H1 (cell line): ENCODE measurements around the gene ZSCAN12. TPM values are rescaled to one million over a fixed set of nuclear protein-coding genes. Genes with fewer than 3 reads are reported as not detected.

Experiments
- CTCF ChIA-PET: fragments of 300-600 bp; sonication (Branson Sonifier 250); formaldehyde crosslinking; loops from one replicate; lab custom pipeline; 2021; ENCODE audit not compliant: partially characterized antibody; lab: Charles Lee
- POLR2A ChIA-PET: fragments of 300-600 bp; sonication (Branson Sonifier 250); formaldehyde crosslinking; loops from one replicate; lab custom pipeline; 2021; ENCODE audit warnings: inconsistent platforms; ENCODE audit not compliant: partially characterized antibody; lab: Charles Lee
- DNase-seq, 2 experiments: peaks; one replicate each; pipeline versions ENCODE4 v3.0.0 to v3.0.0-alpha.2; 2010 to 2022; ENCODE audit warnings: low spot score in 2 of 2, low read depth in 1 of 2, mixed read lengths in 1 of 2
- FAIRE-seq: peaks from 2 replicates; lab custom pipeline; 2011; peaks lifted over from hg19 to GRCh38; lab: Jason Lieb, UNC
- H2AFZ ChIP-seq: 2 replicates; pipeline ENCODE4 v1.8.1; 2012; ENCODE audit warnings: low read length, inconsistent platforms
- H2AK5ac ChIP-seq: 2 replicates; pipeline ENCODE4 v1.6.1; 2013; ENCODE audit warnings: low read depth, low read length
- H2BK120ac ChIP-seq: replicated peaks from 2 replicates; pipeline ENCODE3; 2013; ENCODE audit warnings: low read depth, low read length, inconsistent platforms
- H2BK12ac ChIP-seq: 2 replicates; pipeline ENCODE4 v1.6.1; 2013; ENCODE audit warnings: low read depth, low read length
- H2BK15ac ChIP-seq: 2 replicates; pipeline ENCODE4 v1.6.1; 2013; ENCODE audit warnings: low read length
- H2BK20ac ChIP-seq: 2 replicates; pipeline ENCODE4 v1.6.1; 2013; ENCODE audit warnings: low read length
- H2BK5ac ChIP-seq: 2 replicates; pipeline ENCODE4 v1.6.1; 2013; ENCODE audit warnings: low read depth, low read length
- H3K14ac ChIP-seq: 2 replicates; pipeline ENCODE4 v1.6.1; 2013; ENCODE audit warnings: inconsistent platforms; ENCODE audit not compliant: insufficient read length
- H3K18ac ChIP-seq: 2 replicates; pipeline ENCODE4 v1.6.1; 2013; ENCODE audit warnings: low read length; ENCODE audit errors: extremely low read depth
- H3K23ac ChIP-seq: 2 replicates; pipeline ENCODE4 v1.6.1; 2013; ENCODE audit warnings: inconsistent platforms; ENCODE audit not compliant: insufficient read length
- H3K23me2 ChIP-seq: 2 replicates; pipeline ENCODE4 v1.6.1; 2013; ENCODE audit warnings: low read depth, low read length
- H3K27ac ChIP-seq: 2 replicates; pipeline ENCODE4 v1.6.1; 2011; ENCODE audit warnings: low read depth, low read length, inconsistent platforms
- H3K27me3 ChIP-seq, 4 experiments: replicated peaks in 1 of 4; 1 replicate in 1 of 4; 2 replicates in 3 of 4; pipeline versions ENCODE4 v1.6.1 to v1.8.1; 2011 to 2013; ENCODE audit warnings: low read length in 3 of 4, mild to moderate bottlenecking in 3 of 4, inconsistent platforms in 2 of 4, mixed read lengths in 2 of 4, moderate library complexity in 1 of 4; ENCODE audit not compliant: control insufficient read depth in 3 of 4, insufficient read depth in 3 of 4; ENCODE audit errors: extremely low read depth in 1 of 4
- H3K36me3 ChIP-seq, 4 experiments: 2 replicates each; pipeline versions ENCODE4 v1.6.1 to v1.8.1; 2011 to 2013; ENCODE audit warnings: mild to moderate bottlenecking in 4 of 4, low read length in 3 of 4, moderate library complexity in 2 of 4, control low read depth in 1 of 4, inconsistent platforms in 1 of 4; ENCODE audit not compliant: insufficient read depth in 4 of 4, control insufficient read depth in 2 of 4
- H3K4ac ChIP-seq: replicated peaks from 2 replicates; pipeline ENCODE3; 2013; ENCODE audit warnings: low read length, low read depth, mixed read lengths, inconsistent platforms; ENCODE audit not compliant: insufficient read length
- H3K4me1 ChIP-seq, 4 experiments: replicated peaks in 1 of 4; 1 replicate in 1 of 4; 2 replicates in 3 of 4; pipeline versions ENCODE4 v1.6.1 to v1.8.1; 2011 to 2013; ENCODE audit warnings: low read length in 3 of 4, inconsistent platforms in 2 of 4, mixed read lengths in 1 of 4; ENCODE audit not compliant: insufficient read depth in 4 of 4, control insufficient read depth in 3 of 4
- H3K4me2 ChIP-seq, 2 experiments: 2 replicates each; pipeline versions ENCODE4 v1.6.1 to v1.8.1; 2011 to 2013; ENCODE audit warnings: low read depth in 2 of 2, low read length in 2 of 2, control low read depth in 1 of 2, inconsistent platforms in 1 of 2, mild to moderate bottlenecking in 1 of 2; ENCODE audit not compliant: insufficient read depth in 1 of 2
- H3K4me3 ChIP-seq, 4 experiments: fragments of 200-600, 300-600 bp in 1 of 4; sonication (generic), shearing (Covaris generic), sonication (Bioruptor Twin) in 1 of 4; 2 replicates each; pipeline versions ENCODE4 v1.5.1 to v1.8.1; 2011 to 2016; ENCODE audit warnings: low read length in 4 of 4, low read depth in 3 of 4, control low read depth in 2 of 4, inconsistent platforms in 2 of 4, mild to moderate bottlenecking in 2 of 4, mixed read lengths in 1 of 4, moderate library complexity in 1 of 4; ENCODE audit not compliant: insufficient read depth in 2 of 4; ENCODE audit errors: extremely low read depth in 1 of 4
- H3K56ac ChIP-seq: replicated peaks from 2 replicates; pipeline ENCODE3; 2013; ENCODE audit warnings: low read depth, mild to moderate bottlenecking, mixed read lengths, low read length, inconsistent platforms; ENCODE audit not compliant: insufficient read length
- H3K79me1 ChIP-seq: 2 replicates; pipeline ENCODE4 v1.6.1; 2013; ENCODE audit warnings: low read depth, low read length, control low read depth
- H3K79me2 ChIP-seq, 2 experiments: 2 replicates each; pipeline versions ENCODE4 v1.6.1 to v1.8.1; 2012 to 2013; ENCODE audit warnings: low read length in 2 of 2, mild to moderate bottlenecking in 2 of 2, inconsistent platforms in 1 of 2; ENCODE audit not compliant: insufficient read depth in 2 of 2, control insufficient read depth in 1 of 2
- H3K9ac ChIP-seq, 4 experiments: replicated peaks in 1 of 4; 1 replicate in 1 of 4; 2 replicates in 3 of 4; pipeline versions ENCODE4 v1.6.1 to v1.8.1; 2011 to 2013; ENCODE audit warnings: low read depth in 3 of 4, low read length in 3 of 4, control low read depth in 2 of 4, mild to moderate bottlenecking in 2 of 4, moderate library complexity in 2 of 4, inconsistent platforms in 1 of 4; ENCODE audit errors: extremely low read depth in 1 of 4
- H3K9me3 ChIP-seq, 2 experiments: 2 replicates each; pipeline versions ENCODE4 v1.6.1 to v1.8.1; 2012 to 2013; ENCODE audit warnings: mild to moderate bottlenecking in 2 of 2, moderate library complexity in 2 of 2, control low read depth in 1 of 2, inconsistent platforms in 1 of 2, low read depth in 1 of 2, low read length in 1 of 2, mixed read lengths in 1 of 2; ENCODE audit not compliant: insufficient read depth in 2 of 2
- H4K20me1 ChIP-seq, 2 experiments: replicated peaks in 1 of 2; 2 replicates each; pipeline versions ENCODE3 to v1.8.1; 2011 to 2013; ENCODE audit warnings: inconsistent platforms in 2 of 2, low read length in 2 of 2, mild to moderate bottlenecking in 1 of 2; ENCODE audit not compliant: insufficient read depth in 2 of 2, control insufficient read depth in 1 of 2
- H4K5ac ChIP-seq: 2 replicates; pipeline ENCODE4 v1.6.1; 2013; ENCODE audit warnings: low read length, low read depth, mixed read lengths, inconsistent platforms; ENCODE audit not compliant: insufficient read length
- H4K8ac ChIP-seq: 2 replicates; pipeline ENCODE4 v1.8.0; 2013; ENCODE audit warnings: mild to moderate bottlenecking, moderate library complexity, low read length, inconsistent platforms; ENCODE audit not compliant: insufficient read depth; ENCODE audit errors: extremely low read depth
- H4K91ac ChIP-seq: replicated peaks from 2 replicates; pipeline ENCODE3; 2013; ENCODE audit warnings: low read length, mixed read lengths, inconsistent platforms; ENCODE audit not compliant: insufficient read length
- BRCA1 ChIP-seq: IDR thresholded peaks from 2 replicates; pipeline ENCODE4 v1.6.1; 2012; ENCODE audit warnings: low read depth, low read length, improper control_type of control experiment
- CBX8 ChIP-seq: fragments of 300-800, 300-1000 bp; sonication (generic); IDR thresholded peaks from 2 replicates; pipeline ENCODE4 v1.7.1; 2016; ENCODE audit warnings: low read depth, low read length, borderline replicate concordance
- CHD2 ChIP-seq: IDR thresholded peaks from 2 replicates; pipeline ENCODE4 v1.6.1; 2012; ENCODE audit warnings: low read length, improper control_type of control experiment
- CREB1 ChIP-seq: IDR thresholded peaks from 2 replicates; pipeline ENCODE4 v1.6.1; 2012; ENCODE audit warnings: inconsistent platforms
- EZH2 ChIP-seq: fragments of 200-600 bp; sonication (generic); IDR thresholded peaks from 2 replicates; pipeline ENCODE4 v1.7.1; 2012; ENCODE audit warnings: low read depth, mild to moderate bottlenecking, moderate library complexity, low read length, inconsistent platforms; ENCODE audit not compliant: severe bottlenecking
- JUN ChIP-seq: IDR thresholded peaks from 2 replicates; pipeline ENCODE4 v1.6.1; 2011; ENCODE audit warnings: low read depth, mild to moderate bottlenecking, improper control_type of control experiment, low read length
- KDM1A ChIP-seq: fragments of 200-600, 300-600 bp; sonication (generic); IDR thresholded peaks from 2 replicates; pipeline ENCODE4 v1.7.1; 2016; ENCODE audit warnings: mild to moderate bottlenecking, low read length, borderline replicate concordance
- PHF8 ChIP-seq: fragments of 200-600 bp; sonication (generic); conservative IDR thresholded peaks from 2 replicates; pipeline ENCODE4 v1.7.1; 2012; ENCODE audit warnings: low read depth, mild to moderate bottlenecking, inconsistent platforms, low read length, moderate library complexity
- POU5F1 ChIP-seq: IDR thresholded peaks from 2 replicates; pipeline ENCODE4 v1.6.1; 2011; ENCODE audit warnings: low read depth, mild to moderate bottlenecking, low read length, moderate library complexity
- RBBP5 ChIP-seq: IDR thresholded peaks from 2 replicates; pipeline ENCODE4 v1.7.1; 2012; ENCODE audit warnings: low read depth, mild to moderate bottlenecking, inconsistent platforms, low read length, moderate library complexity, borderline replicate concordance
- RFX5 ChIP-seq: IDR thresholded peaks from 2 replicates; pipeline ENCODE4 v1.6.1; 2011; ENCODE audit warnings: low read depth, low read length, improper control_type of control experiment, borderline replicate concordance
- SIN3A ChIP-seq, 2 experiments: IDR thresholded peaks in 1 of 2; conservative IDR thresholded peaks in 1 of 2; 2 replicates each; pipeline ENCODE4 v1.6.1; 2011 to 2012; ENCODE audit warnings: low read length in 2 of 2, improper control_type of control experiment in 1 of 2, low read depth in 1 of 2, mild to moderate bottlenecking in 1 of 2
- SP4 ChIP-seq: IDR thresholded peaks from 2 replicates; pipeline ENCODE4 v1.6.1; 2012; ENCODE audit warnings: low read length, inconsistent platforms
- TCF12 ChIP-seq: IDR thresholded peaks from 2 replicates; pipeline ENCODE4 v1.6.1; 2011; ENCODE audit warnings: low read depth, mild to moderate bottlenecking, low read length
- YY1 ChIP-seq: IDR thresholded peaks from 2 replicates; pipeline ENCODE4 v1.6.1; 2011; ENCODE audit warnings: low read depth, mild to moderate bottlenecking, low read length
- whole genome bisulfite sequencing, 2 experiments: shearing (Covaris generic) in 1 of 2; methylation state at CpG; one replicate each; pipeline versions ENCODE4 v1.1.6 to v1.1.7; 2013 to 2015; ENCODE audit warnings: low lambda C conversion rate in 2 of 2, mixed read lengths in 2 of 2, inconsistent platforms in 1 of 2, low coverage in 1 of 2, missing lambda C conversion rate in 1 of 2; ENCODE audit not compliant: insufficient replicate concordance in 2 of 2, insufficient coverage in 1 of 2, insufficient read length in 1 of 2; ENCODE audit errors: extremely low coverage in 1 of 2, missing lambda C conversion rate in 1 of 2; 5-methylcytosine and 5-hydroxymethylcytosine counted together
- polyA plus RNA-seq, 7 experiments: library from polyadenylated mRNA; depleted of rRNA in 3 of 7; stranded (reverse) in 5 of 7; unstranded in 2 of 7; fragments of >200 nt in 5 of 7; fragments of 200-250 nt in 2 of 7; gene quantifications; 1 replicate in 5 of 7; 2 replicates in 1 of 7; 4 replicates in 1 of 7; pipeline versions ENCODE4 v1.2.1 to v1.2.3, GENCODE V29; 2011 to 2013; ENCODE audit warnings: missing spikeins in 2 of 7, mixed read lengths in 2 of 7
- total RNA-seq: library from RNA; stranded (reverse); fragmentation: NEBNext Ultra II Directional; extraction: Animal tissue kit (Norgen Biotek cat#: 25700); gene quantifications from 2 replicates; pipeline ENCODE4 v1.2.1, GENCODE V29; 2021

The ZSCAN12 gene
- total and polyA plus RNA-seq, 2 of the 8 experiments (the other 6 are each of a cell fraction or from before 2014, with no cell fraction given) = 2.2 to 9.6 TPM

GRCh38 chr6:28410767-28411166, 11.2 kb upstream of the ZSCAN12 start:
- H3K56ac ChIP-seq = no peak overlapping the region
- H3K9ac ChIP-seq = no peak overlapping the region
- H3K27ac ChIP-seq = no peak overlapping the region
- FAIRE-seq (no peak), DNase-seq (no peak)
- no peak overlapping the region for H4K91ac ChIP-seq
- no peaks in the 10 kb centered on the region for H3K4me1 ChIP-seq
- ChIA-PET POLR2A (no interaction called here), CTCF (interaction anchor here (0.6 to 0.8 kb wide), 2 partner anchors 15 to 44 kb away, joined by 3 read pairs; no protein-coding TSS in a partner anchor)
- no peaks in the 10 kb centered on the region for H3K23me2 ChIP-seq
- no peaks in the 10 kb centered on the region for H3K27me3 ChIP-seq
- no peak overlapping the region for H3K14ac ChIP-seq
- no peaks in the 10 kb centered on the region for H3K9me3 ChIP-seq
- no peaks in the 10 kb centered on the region for H4K20me1 ChIP-seq
- no peaks in the 10 kb centered on the region for H3K79me1 ChIP-seq
- no peak overlapping the region for H3K4ac ChIP-seq
- H3K4me3 ChIP-seq = no peak overlapping the region
- no peak overlapping the region for H3K4me2 ChIP-seq
- no peak overlapping the region for H3K18ac ChIP-seq
- no peak overlapping the region for H2AFZ ChIP-seq
- no peak overlapping the region for H2BK15ac ChIP-seq
- H2BK12ac ChIP-seq = no peak overlapping the region
- no peak overlapping the region for H2BK120ac ChIP-seq
- WGBS, 2 experiments = 96% methylated on average over 2 of the region's 2 CpGs; no CpG with 5 or more reads in 1 of the 2 experiments
- no peak overlapping the region for H4K5ac ChIP-seq
- H2BK5ac ChIP-seq = no peak overlapping the region
- H2BK20ac ChIP-seq = no peak overlapping the region
- no peaks in the 10 kb centered on the region for H3K36me3 ChIP-seq
- no peak overlapping the region for H2AK5ac ChIP-seq
- no peak overlapping the region for H4K8ac ChIP-seq
- H3K23ac ChIP-seq = no peak overlapping the region
- no peaks in the 10 kb centered on the region for H3K79me2 ChIP-seq
- TF ChIP-seq SP4 (no peak), JUN (no peak), RFX5 (no peak), YY1 (no peak), CBX8 (no peak), SIN3A (conservative IDR thresholded peaks at IDR 0.05 in 1 of 2, IDR thresholded peaks at IDR 0.05 in 1 of 2; ENCODE audit: low read depth in 1 of 2, low read length in 2 of 2) (no peak), EZH2 (no peak), TCF12 (no peak), BRCA1 (no peak), KDM1A (no peak), POU5F1 (no peak), PHF8 (no peak), RBBP5 (no peak), CHD2 (no peak), CREB1 (no peak)
